Activated naive CD8-positive, alpha-beta T cell treated with anti-CD3 and anti-CD28 coated beads, Interleukin-2, amount 10 ng/mL, durations not matched to agents 7 days and 5 days (primary cell): ENCODE data around the gene ZYG11A. TPM values are rescaled to one million over a fixed set of nuclear protein-coding genes. Genes with fewer than 3 reads are reported as not detected.

Source experiments
- ATAC-seq: fragments of 150-1000 bp; cut with Tn5 transposase; one replicate; pipeline ENCODE4 v1.10.0; 2021; ENCODE audit warnings: low read depth, moderate library complexity
- POLR2A ChIA-PET: fragments of 350-600 bp; sonication (Branson Sonifier 250); formaldehyde crosslinking; loops from one replicate; lab custom pipeline; 2021; ENCODE audit warnings: antibody characterized with exemption; lab: Charles Lee
- DNase-seq: peaks from one replicate; pipeline ENCODE4 v3.0.0; 2021
- H3K27ac Mint-ChIP-seq: one replicate; pipeline ENCODE4 v1.8.0; 2022; ENCODE audit warnings: mild to moderate bottlenecking, mixed read lengths
- H3K27me3 Mint-ChIP-seq: one replicate; pipeline ENCODE4 v1.8.0; 2022; ENCODE audit warnings: mild to moderate bottlenecking, moderate library complexity, mixed read lengths
- H3K36me3 Mint-ChIP-seq: one replicate; pipeline ENCODE4 v1.8.0; 2021; ENCODE audit warnings: mild to moderate bottlenecking, mixed read lengths
- H3K4me1 Mint-ChIP-seq: one replicate; pipeline ENCODE4 v1.8.0; 2021; ENCODE audit warnings: mixed read lengths
- H3K4me3 Mint-ChIP-seq: one replicate; pipeline ENCODE4 v1.8.0; 2022; ENCODE audit warnings: mild to moderate bottlenecking, moderate library complexity, mixed read lengths
- H3K9me3 Mint-ChIP-seq: one replicate; pipeline ENCODE4 v1.8.0; 2021; ENCODE audit warnings: mixed read lengths
- total RNA-seq, 2 experiments: library from RNA; stranded (reverse); gene quantifications; one replicate each; pipeline ENCODE4 v1.2.3, GENCODE V29; 2021

The ZYG11A gene
- total RNA-seq, 2 experiments from 2014 or later = 0.08 to 0.09 TPM

GRCh38 chr1:52915855-52916220, 73.3 kb downstream of the ZYG11A start:
- Mint-ChIP-seq H3K9me3 (no peaks in the 10 kb centered on the region), H3K4me1 (peaks cover 17% of the 10 kb centered on the region), H3K27ac (no peak overlapping the region), H3K4me3 (no peak overlapping the region), H3K36me3 (no peaks in the 10 kb centered on the region), H3K27me3 (no peaks in the 10 kb centered on the region)
- ATAC-seq (no peak), DNase-seq (no peak)
- POLR2A ChIA-PET = no interaction called here

GRCh38 chr1:52916241-52916975, 73.8 kb downstream of the ZYG11A start:
- POLR2A ChIA-PET = no interaction called here
- H3K9me3 Mint-ChIP-seq = no peaks in the 10 kb centered on the region
- H3K4me1 Mint-ChIP-seq = peaks cover 17% of the 10 kb centered on the region
- H3K27me3 Mint-ChIP-seq = no peaks in the 10 kb centered on the region
- H3K27ac Mint-ChIP-seq = no peak overlapping the region
- H3K4me3 Mint-ChIP-seq = no peak overlapping the region
- no peak for DNase-seq
- no peak for ATAC-seq
- no peaks in the 10 kb centered on the region for H3K36me3 Mint-ChIP-seq

- Mint-ChIP-seq H3K36me3 (no peaks in the 10 kb centered on the region), H3K4me1 (peaks cover 17% of the 10 kb centered on the region), H3K27me3 (no peaks in the 10 kb centered on the region), H3K9me3 (no peaks in the 10 kb centered on the region), H3K4me3 (no peak overlapping the region), H3K27ac (no peak overlapping the region)
- POLR2A ChIA-PET = no interaction called here
- no peak for DNase-seq
- ATAC-seq = no peak
These were observed 74.6 kb downstream of the ZYG11A start for GRCh38 chr1:52917156-52917555.

- Mint-ChIP-seq H3K27me3 (no peaks in the 10 kb centered on the region), H3K36me3 (no peaks in the 10 kb centered on the region), H3K4me1 (peaks cover 17% of the 10 kb centered on the region), H3K9me3 (no peaks in the 10 kb centered on the region), H3K4me3 (no peak overlapping the region), H3K27ac (no peak overlapping the region)
- ATAC-seq (no peak), DNase-seq (no peak)
- POLR2A ChIA-PET = no interaction called here
These were observed 75.0 kb downstream of the ZYG11A start for GRCh38 chr1:52917581-52917980.

- Mint-ChIP-seq H3K4me3 (no peak overlapping the region), H3K27me3 (no peaks in the 10 kb centered on the region), H3K36me3 (no peaks in the 10 kb centered on the region), H3K27ac (no peak overlapping the region), H3K4me1 (peaks cover 17% of the 10 kb centered on the region), H3K9me3 (no peaks in the 10 kb centered on the region)
- no peak for ATAC-seq
- no peak for DNase-seq
- POLR2A ChIA-PET = interaction anchor here (1.0 kb wide), 1 partner anchor 264 kb away, joined by 4 read pairs; no protein-coding TSS in a partner anchor
These were observed 75.6 kb downstream of the ZYG11A start for GRCh38 chr1:52918201-52918600.

- Mint-ChIP-seq H3K36me3 (no peaks in the 10 kb centered on the region), H3K27ac (no peak overlapping the region), H3K27me3 (no peaks in the 10 kb centered on the region), H3K4me3 (no peak overlapping the region), H3K4me1 (peaks cover 17% of the 10 kb centered on the region), H3K9me3 (no peaks in the 10 kb centered on the region)
- DNase-seq (no peak), ATAC-seq (peak; percentile 25)
- POLR2A ChIA-PET = interaction anchor here (0.6 to 1.3 kb wide), 3 partner anchors 76 to 263 kb away, joined by 3 to 4 read pairs (median 4); no protein-coding TSS in a partner anchor
These were observed 76.6 kb downstream of the ZYG11A start for GRCh38 chr1:52919051-52919722.

- Mint-ChIP-seq H3K9me3 (no peaks in the 10 kb centered on the region), H3K27me3 (peaks cover 3% of the 10 kb centered on the region), H3K4me1 (peaks cover 17% of the 10 kb centered on the region), H3K4me3 (peak overlapping the region; percentile 49), H3K36me3 (no peaks in the 10 kb centered on the region), H3K27ac (peak overlapping the region; percentile 40)
- no peak for ATAC-seq
- DNase-seq = no peak
- POLR2A ChIA-PET = interaction anchor here (0.6 to 1.3 kb wide), 2 partner anchors 77 to 94 kb away, joined by 3 to 4 read pairs; no protein-coding TSS in a partner anchor
These were observed 77.3 kb downstream of the ZYG11A start for GRCh38 chr1:52919723-52920483.

GRCh38 chr1:52920791-52921291, 78.3 kb downstream of the ZYG11A start:
- Mint-ChIP-seq H3K4me1 (peaks cover 17% of the 10 kb centered on the region), H3K4me3 (peak overlapping the region; percentile 85), H3K27ac (no peak overlapping the region), H3K9me3 (no peaks in the 10 kb centered on the region), H3K27me3 (peaks cover 3% of the 10 kb centered on the region), H3K36me3 (no peaks in the 10 kb centered on the region)
- ATAC-seq (no peak), DNase-seq (no peak)
- POLR2A ChIA-PET = interaction anchor here (1.0 to 1.3 kb wide), 2 partner anchors 78 to 93 kb away, joined by 4 to 5 read pairs; partner anchors contain the start of gene ZYG11A

GRCh38 chr1:52925571-52926005, 83.0 kb downstream of the ZYG11A start:
- peaks cover 5% of the 10 kb centered on the region for H3K27me3 Mint-ChIP-seq
- H3K36me3 Mint-ChIP-seq = no peaks in the 10 kb centered on the region
- DNase-seq = no peak
- H3K27ac Mint-ChIP-seq = no peak overlapping the region
- H3K4me1 Mint-ChIP-seq = peaks cover 13% of the 10 kb centered on the region
- POLR2A ChIA-PET = no interaction called here
- no peak for ATAC-seq
- no peak overlapping the region for H3K4me3 Mint-ChIP-seq
- H3K9me3 Mint-ChIP-seq = no peaks in the 10 kb centered on the region

- peak overlapping the region; percentile 83 for H3K4me3 Mint-ChIP-seq
- no peaks in the 10 kb centered on the region for H3K36me3 Mint-ChIP-seq
- DNase-seq = no peak
- ATAC-seq = no peak
- POLR2A ChIA-PET = no interaction called here
- H3K27me3 Mint-ChIP-seq = peaks cover 5% of the 10 kb centered on the region
- peaks cover 12% of the 10 kb centered on the region for H3K4me1 Mint-ChIP-seq
- peak overlapping the region; percentile 62 for H3K27ac Mint-ChIP-seq
- H3K9me3 Mint-ChIP-seq = no peaks in the 10 kb centered on the region
These were observed 84.3 kb downstream of the ZYG11A start for GRCh38 chr1:52926864-52927211.

GRCh38 chr1:52927212-52928014, 84.9 kb downstream of the ZYG11A start, which contains the start of gene SCP2:
SCP2 (plus strand) TSS chr1:52927276; CDS start chr1:52927397, 121 bp downstream.
- peak within 1 kb of the TSS; percentile 83 for H3K4me3 Mint-ChIP-seq
- peaks cover 12% of the 10 kb centered on the region for H3K4me1 Mint-ChIP-seq
- ATAC-seq = peak; percentile 93
- H3K27ac Mint-ChIP-seq = peak within 1 kb of the TSS; percentile 71
- POLR2A ChIA-PET = no interaction called here
- no peaks in the 10 kb centered on the region for H3K9me3 Mint-ChIP-seq
- peak; percentile 80 for DNase-seq
- no peaks in the 10 kb centered on the region for H3K36me3 Mint-ChIP-seq
- peaks cover 5% of the 10 kb centered on the region for H3K27me3 Mint-ChIP-seq

- peak overlapping the region; percentile 67 for H3K27ac Mint-ChIP-seq
These were observed 85.5 kb downstream of the ZYG11A start for GRCh38 chr1:52928015-52928404.

More at GRCh38 chr1:52928015-52928404, 85.5 kb downstream of the ZYG11A start:
- H3K36me3 Mint-ChIP-seq = no peaks in the 10 kb centered on the region
- peaks cover 5% of the 10 kb centered on the region for H3K27me3 Mint-ChIP-seq
- peak; percentile 14 for ATAC-seq
- H3K4me3 Mint-ChIP-seq = peak overlapping the region; percentile 83
- POLR2A ChIA-PET = no interaction called here
- DNase-seq = no peak
- peaks cover 12% of the 10 kb centered on the region for H3K4me1 Mint-ChIP-seq
- H3K9me3 Mint-ChIP-seq = no peaks in the 10 kb centered on the region
